Eye (tissue), 1 donor: ENCODE measurements around the gene CARMIL1.
"Not testable (repeated sequence)": the region's sequence is repeated elsewhere in the genome, so short reads cannot be mapped to it uniquely, and the experiment has no call there.

Experiments used
- DNase-seq: peaks from one replicate; pipeline ENCODE4 v3.0.0-alpha.2; 2015

CARMIL1 gene

GRCh38 chr6:25371037-25371347 lies 91.8 kb downstream of the CARMIL1 start:
- no peak for DNase-seq

GRCh38 chr6:25375125-25375524 lies 96.0 kb downstream of the CARMIL1 start:
- DNase-seq, result no peak

- DNase-seq, result no peak
These were observed 98.5 kb downstream of the CARMIL1 start for GRCh38 chr6:25377664-25378063.

- DNase-seq, result no peak
These were observed 101.9 kb downstream of the CARMIL1 start for GRCh38 chr6:25381077-25381476.

GRCh38 chr6:25382476-25382875 lies 103.3 kb downstream of the CARMIL1 start:
- not testable (repeated sequence) for DNase-seq

- no peak for DNase-seq
These were observed 105.1 kb downstream of the CARMIL1 start for GRCh38 chr6:25384234-25384633.

- DNase-seq, result no peak
These were observed 105.8 kb downstream of the CARMIL1 start for GRCh38 chr6:25384967-25385366.

GRCh38 chr6:25387483-25387882 lies 108.3 kb downstream of the CARMIL1 start:
- DNase-seq, result no peak

GRCh38 chr6:25387911-25388310 lies 108.7 kb downstream of the CARMIL1 start:
- no peak for DNase-seq

- no peak for DNase-seq
These were observed 109.6 kb downstream of the CARMIL1 start for GRCh38 chr6:25388776-25389175.

- DNase-seq, result peak; percentile 17
These were observed 110.3 kb downstream of the CARMIL1 start for GRCh38 chr6:25389471-25389870.

GRCh38 chr6:25392372-25392771 lies 113.2 kb downstream of the CARMIL1 start:
- DNase-seq, result no peak

GRCh38 chr6:25395731-25396130 lies 116.6 kb downstream of the CARMIL1 start:
- DNase-seq, result no peak

- no peak for DNase-seq
These were observed 118.2 kb downstream of the CARMIL1 start for GRCh38 chr6:25397406-25397805.

GRCh38 chr6:25399885-25400284 lies 120.7 kb downstream of the CARMIL1 start:
- no peak for DNase-seq

GRCh38 chr6:25401711-25402110 lies 122.5 kb downstream of the CARMIL1 start:
- DNase-seq, result no peak

GRCh38 chr6:25402125-25402524 lies 123.0 kb downstream of the CARMIL1 start:
- DNase-seq, result no peak

- no peak for DNase-seq
These were observed 124.0 kb downstream of the CARMIL1 start for GRCh38 chr6:25403150-25403549.

GRCh38 chr6:25404091-25404490 lies 124.9 kb downstream of the CARMIL1 start:
- no peak for DNase-seq

- DNase-seq, result no peak
These were observed 125.6 kb downstream of the CARMIL1 start for GRCh38 chr6:25404693-25405169.

- DNase-seq, result no peak
These were observed 126.3 kb downstream of the CARMIL1 start for GRCh38 chr6:25405442-25405841.

GRCh38 chr6:25407431-25407830 lies 128.3 kb downstream of the CARMIL1 start:
- DNase-seq, result no peak

- DNase-seq, result no peak
These were observed 130.9 kb downstream of the CARMIL1 start for GRCh38 chr6:25410102-25410501.

GRCh38 chr6:25411316-25411950 lies 132.3 kb downstream of the CARMIL1 start:
- DNase-seq, result no peak

- peak; percentile 21 for DNase-seq
These were observed 134.2 kb downstream of the CARMIL1 start for GRCh38 chr6:25413207-25413905.
